ENCODE data around the gene DYRK1B.

DYRK1B gene

DNA sequence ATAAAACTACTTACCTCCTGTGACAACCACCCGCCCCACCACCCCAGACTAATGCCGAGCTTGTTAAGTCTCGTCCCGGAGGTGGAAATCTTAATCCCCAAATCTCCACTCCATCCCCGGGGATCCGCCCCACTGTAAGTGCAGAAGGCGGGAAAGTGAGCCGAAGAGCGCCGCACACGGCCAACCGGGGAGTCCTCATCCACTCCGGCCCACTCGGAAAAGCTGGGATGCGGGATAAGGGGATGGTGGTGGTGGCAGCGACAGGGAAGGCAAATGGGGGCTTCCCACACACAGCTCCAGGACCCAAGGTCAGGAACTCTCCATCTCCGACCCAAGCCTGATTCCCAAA is 11.6 kb upstream of the DYRK1B start (continued):
- TF ChIP-seq GLIS2 (tag by site-specific recombination; IDR thresholded peaks at IDR 0.05) (peak; percentile 94), ZBTB7A (tag by site-specific recombination; IDR thresholded peaks at IDR 0.05; ENCODE audit: low read depth) (no peak), ZNF473 (tag by site-specific recombination; IDR thresholded peaks at IDR 0.05) (no peak), MYNN (tag by site-specific recombination; IDR thresholded peaks at IDR 0.05; ENCODE audit: borderline replicate concordance) (no peak), ZSCAN23 (tag by site-specific recombination; IDR thresholded peaks at IDR 0.05) (no peak), ZNF366 (tag by site-specific recombination; conservative IDR thresholded peaks at IDR 0.05) (peak; percentile 91), KLF8 (tag by site-specific recombination; IDR thresholded peaks at IDR 0.05) (peak; percentile 65), ZNF37A (tag by site-specific recombination; IDR thresholded peaks at IDR 0.05) (no peak), ZNF501 (tag by site-specific recombination; IDR thresholded peaks at IDR 0.05) (no peak), YY2 (tag by site-specific recombination; IDR thresholded peaks at IDR 0.05) (no peak; the same call in 1 of the 2 replicates), PRDM1 (tag by site-specific recombination; IDR thresholded peaks at IDR 0.05) (no peak), FEZF1 (tag by site-specific recombination; IDR thresholded peaks at IDR 0.05) (no peak), SALL2 (tag by site-specific recombination; IDR thresholded peaks at IDR 0.05; ENCODE audit: borderline replicate concordance) (no peak), ZNF610 (tag by site-specific recombination; IDR thresholded peaks at IDR 0.05; ENCODE audit: borderline replicate concordance) (no peak; the same call in 1 of the 2 replicates), ZNF626 (tag by site-specific recombination; IDR thresholded peaks at IDR 0.05) (no peak), ZNF16 (tag by site-specific recombination; IDR thresholded peaks at IDR 0.05; ENCODE audit: low read depth) (no peak), ZNF433 (tag by site-specific recombination; IDR thresholded peaks at IDR 0.05; ENCODE audit: low read depth) (no peak), OSR2 (tag by site-specific recombination; IDR thresholded peaks at IDR 0.05) (no peak), ZNF394 (tag by site-specific recombination; IDR thresholded peaks at IDR 0.05; ENCODE audit: borderline replicate concordance) (no peak; the same call in 1 of the 2 replicates)
- TF ChIP-seq, protein P1, sequence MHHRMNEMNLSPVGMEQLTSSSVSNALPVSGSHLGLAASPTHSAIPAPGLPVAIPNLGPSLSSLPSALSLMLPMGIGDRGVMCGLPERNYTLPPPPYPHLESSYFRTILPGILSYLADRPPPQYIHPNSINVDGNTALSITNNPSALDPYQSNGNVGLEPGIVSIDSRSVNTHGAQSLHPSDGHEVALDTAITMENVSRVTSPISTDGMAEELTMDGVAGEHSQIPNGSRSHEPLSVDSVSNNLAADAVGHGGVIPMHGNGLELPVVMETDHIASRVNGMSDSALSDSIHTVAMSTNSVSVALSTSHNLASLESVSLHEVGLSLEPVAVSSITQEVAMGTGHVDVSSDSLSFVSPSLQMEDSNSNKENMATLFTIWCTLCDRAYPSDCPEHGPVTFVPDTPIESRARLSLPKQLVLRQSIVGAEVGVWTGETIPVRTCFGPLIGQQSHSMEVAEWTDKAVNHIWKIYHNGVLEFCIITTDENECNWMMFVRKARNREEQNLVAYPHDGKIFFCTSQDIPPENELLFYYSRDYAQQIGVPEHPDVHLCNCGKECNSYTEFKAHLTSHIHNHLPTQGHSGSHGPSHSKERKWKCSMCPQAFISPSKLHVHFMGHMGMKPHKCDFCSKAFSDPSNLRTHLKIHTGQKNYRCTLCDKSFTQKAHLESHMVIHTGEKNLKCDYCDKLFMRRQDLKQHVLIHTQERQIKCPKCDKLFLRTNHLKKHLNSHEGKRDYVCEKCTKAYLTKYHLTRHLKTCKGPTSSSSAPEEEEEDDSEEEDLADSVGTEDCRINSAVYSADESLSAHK (tag by site-specific recombination; IDR thresholded peaks at IDR 0.05) = peak; percentile 14; the same call in 1 of the 2 replicates
- TF ChIP-seq, protein P2, sequence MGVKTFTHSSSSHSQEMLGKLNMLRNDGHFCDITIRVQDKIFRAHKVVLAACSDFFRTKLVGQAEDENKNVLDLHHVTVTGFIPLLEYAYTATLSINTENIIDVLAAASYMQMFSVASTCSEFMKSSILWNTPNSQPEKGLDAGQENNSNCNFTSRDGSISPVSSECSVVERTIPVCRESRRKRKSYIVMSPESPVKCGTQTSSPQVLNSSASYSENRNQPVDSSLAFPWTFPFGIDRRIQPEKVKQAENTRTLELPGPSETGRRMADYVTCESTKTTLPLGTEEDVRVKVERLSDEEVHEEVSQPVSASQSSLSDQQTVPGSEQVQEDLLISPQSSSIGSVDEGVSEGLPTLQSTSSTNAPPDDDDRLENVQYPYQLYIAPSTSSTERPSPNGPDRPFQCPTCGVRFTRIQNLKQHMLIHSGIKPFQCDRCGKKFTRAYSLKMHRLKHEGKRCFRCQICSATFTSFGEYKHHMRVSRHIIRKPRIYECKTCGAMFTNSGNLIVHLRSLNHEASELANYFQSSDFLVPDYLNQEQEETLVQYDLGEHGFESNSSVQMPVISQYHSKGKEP (tag by site-specific recombination; IDR thresholded peaks at IDR 0.05) = no peak
- TF ChIP-seq, protein P3, sequence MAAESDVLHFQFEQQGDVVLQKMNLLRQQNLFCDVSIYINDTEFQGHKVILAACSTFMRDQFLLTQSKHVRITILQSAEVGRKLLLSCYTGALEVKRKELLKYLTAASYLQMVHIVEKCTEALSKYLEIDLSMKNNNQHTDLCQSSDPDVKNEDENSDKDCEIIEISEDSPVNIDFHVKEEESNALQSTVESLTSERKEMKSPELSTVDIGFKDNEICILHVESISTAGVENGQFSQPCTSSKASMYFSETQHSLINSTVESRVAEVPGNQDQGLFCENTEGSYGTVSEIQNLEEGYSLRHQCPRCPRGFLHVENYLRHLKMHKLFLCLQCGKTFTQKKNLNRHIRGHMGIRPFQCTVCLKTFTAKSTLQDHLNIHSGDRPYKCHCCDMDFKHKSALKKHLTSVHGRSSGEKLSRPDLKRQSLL (tag by site-specific recombination; IDR thresholded peaks at IDR 0.05) = no peak
- TF ChIP-seq, protein P4, sequence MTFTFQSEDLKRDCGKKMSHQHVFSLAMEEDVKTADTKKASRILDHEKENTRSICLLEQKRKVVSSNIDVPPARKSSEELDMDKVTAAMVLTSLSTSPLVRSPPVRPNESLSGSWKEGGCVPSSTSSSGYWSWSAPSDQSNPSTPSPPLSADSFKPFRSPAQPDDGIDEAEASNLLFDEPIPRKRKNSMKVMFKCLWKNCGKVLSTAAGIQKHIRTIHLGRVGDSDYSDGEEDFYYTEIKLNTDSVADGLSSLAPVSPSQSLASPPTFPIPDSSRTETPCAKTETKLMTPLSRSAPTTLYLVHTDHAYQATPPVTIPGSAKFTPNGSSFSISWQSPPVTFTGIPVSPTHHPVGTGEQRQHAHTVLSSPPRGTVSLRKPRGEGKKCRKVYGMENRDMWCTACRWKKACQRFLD (tag by site-specific recombination; IDR thresholded peaks at IDR 0.05) = no peak
- TF ChIP-seq, protein P5, sequence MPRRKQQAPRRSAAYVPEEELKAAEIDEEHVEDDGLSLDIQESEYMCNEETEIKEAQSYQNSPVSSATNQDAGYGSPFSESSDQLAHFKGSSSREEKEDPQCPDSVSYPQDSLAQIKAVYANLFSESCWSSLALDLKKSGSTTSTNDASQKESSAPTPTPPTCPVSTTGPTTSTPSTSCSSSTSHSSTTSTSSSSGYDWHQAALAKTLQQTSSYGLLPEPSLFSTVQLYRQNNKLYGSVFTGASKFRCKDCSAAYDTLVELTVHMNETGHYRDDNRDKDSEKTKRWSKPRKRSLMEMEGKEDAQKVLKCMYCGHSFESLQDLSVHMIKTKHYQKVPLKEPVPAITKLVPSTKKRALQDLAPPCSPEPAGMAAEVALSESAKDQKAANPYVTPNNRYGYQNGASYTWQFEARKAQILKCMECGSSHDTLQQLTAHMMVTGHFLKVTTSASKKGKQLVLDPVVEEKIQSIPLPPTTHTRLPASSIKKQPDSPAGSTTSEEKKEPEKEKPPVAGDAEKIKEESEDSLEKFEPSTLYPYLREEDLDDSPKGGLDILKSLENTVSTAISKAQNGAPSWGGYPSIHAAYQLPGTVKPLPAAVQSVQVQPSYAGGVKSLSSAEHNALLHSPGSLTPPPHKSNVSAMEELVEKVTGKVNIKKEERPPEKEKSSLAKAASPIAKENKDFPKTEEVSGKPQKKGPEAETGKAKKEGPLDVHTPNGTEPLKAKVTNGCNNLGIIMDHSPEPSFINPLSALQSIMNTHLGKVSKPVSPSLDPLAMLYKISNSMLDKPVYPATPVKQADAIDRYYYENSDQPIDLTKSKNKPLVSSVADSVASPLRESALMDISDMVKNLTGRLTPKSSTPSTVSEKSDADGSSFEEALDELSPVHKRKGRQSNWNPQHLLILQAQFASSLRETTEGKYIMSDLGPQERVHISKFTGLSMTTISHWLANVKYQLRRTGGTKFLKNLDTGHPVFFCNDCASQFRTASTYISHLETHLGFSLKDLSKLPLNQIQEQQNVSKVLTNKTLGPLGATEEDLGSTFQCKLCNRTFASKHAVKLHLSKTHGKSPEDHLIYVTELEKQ (tag by site-specific recombination; IDR thresholded peaks at IDR 0.05; ENCODE audit: borderline replicate concordance) = 0 out of 2 replicates have a peak, but pooled peaks have one; percentile 15
- TF ChIP-seq, protein P6, sequence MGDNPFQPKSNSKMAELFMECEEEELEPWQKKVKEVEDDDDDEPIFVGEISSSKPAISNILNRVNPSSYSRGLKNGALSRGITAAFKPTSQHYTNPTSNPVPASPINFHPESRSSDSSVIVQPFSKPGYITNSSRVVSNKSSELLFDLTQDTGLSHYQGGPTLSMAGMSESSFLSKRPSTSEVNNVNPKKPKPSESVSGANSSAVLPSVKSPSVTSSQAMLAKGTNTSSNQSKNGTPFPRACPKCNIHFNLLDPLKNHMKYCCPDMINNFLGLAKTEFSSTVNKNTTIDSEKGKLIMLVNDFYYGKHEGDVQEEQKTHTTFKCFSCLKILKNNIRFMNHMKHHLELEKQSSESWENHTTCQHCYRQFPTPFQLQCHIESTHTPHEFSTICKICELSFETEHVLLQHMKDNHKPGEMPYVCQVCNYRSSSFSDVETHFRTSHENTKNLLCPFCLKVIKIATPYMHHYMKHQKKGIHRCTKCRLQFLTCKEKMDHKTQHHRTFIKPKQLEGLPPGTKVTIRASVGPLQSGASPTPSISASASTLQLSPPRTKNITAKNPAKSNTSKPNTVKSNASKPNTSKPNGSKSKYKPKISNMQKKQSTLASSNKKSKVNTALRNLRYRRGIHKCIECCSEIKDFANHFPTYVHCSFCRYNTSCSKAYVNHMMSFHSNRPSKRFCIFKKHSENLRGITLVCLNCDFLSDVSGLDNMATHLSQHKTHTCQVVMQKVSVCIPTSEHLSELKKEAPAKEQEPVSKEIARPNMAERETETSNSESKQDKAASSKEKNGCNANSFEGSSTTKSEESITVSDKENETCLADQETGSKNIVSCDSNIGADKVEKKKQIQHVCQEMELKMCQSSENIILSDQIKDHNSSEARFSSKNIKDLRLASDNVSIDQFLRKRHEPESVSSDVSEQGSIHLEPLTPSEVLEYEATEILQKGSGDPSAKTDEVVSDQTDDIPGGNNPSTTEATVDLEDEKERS (tag by site-specific recombination; IDR thresholded peaks at IDR 0.05) = no peak
- TF ChIP-seq, protein P7, sequence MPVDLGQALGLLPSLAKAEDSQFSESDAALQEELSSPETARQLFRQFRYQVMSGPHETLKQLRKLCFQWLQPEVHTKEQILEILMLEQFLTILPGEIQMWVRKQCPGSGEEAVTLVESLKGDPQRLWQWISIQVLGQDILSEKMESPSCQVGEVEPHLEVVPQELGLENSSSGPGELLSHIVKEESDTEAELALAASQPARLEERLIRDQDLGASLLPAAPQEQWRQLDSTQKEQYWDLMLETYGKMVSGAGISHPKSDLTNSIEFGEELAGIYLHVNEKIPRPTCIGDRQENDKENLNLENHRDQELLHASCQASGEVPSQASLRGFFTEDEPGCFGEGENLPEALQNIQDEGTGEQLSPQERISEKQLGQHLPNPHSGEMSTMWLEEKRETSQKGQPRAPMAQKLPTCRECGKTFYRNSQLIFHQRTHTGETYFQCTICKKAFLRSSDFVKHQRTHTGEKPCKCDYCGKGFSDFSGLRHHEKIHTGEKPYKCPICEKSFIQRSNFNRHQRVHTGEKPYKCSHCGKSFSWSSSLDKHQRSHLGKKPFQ (tag by site-specific recombination; IDR thresholded peaks at IDR 0.05) = no peak
